ENCODE measurements around the gene MS4A3. TPM values are rescaled to one million over a fixed set of nuclear protein-coding genes. Genes with fewer than 3 reads are reported as not detected.

The MS4A3 gene
- total RNA-seq, 4 donors from 2014 or later, result not detected

DNA sequence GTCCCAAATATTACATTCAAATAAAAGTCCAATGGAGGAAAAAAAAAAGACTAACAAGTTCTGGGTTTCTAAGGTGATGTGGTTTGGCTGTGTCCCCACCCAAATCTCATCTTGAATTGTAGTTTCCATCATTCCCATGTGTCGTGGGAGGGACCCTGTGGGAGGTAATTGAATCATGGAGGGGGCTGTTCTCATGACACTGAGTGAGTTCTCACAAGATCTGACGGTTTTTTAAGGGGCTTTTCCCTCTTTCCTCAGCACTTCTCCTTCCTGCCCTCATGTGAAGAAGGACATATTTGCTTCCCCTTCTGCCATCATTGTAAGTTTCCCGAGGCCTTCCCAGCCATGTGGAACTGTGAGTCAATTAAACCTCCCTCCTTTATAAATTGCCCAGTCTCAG is 24.1 kb downstream of the MS4A3 start:
- no peaks in the 10 kb centered on the region for H3K36me3 ChIP-seq
- no peak overlapping the region for H3K4me3 ChIP-seq
- H3K27me3 ChIP-seq, result no peaks in the 10 kb centered on the region
- no peaks in the 10 kb centered on the region for H3K4me1 ChIP-seq
- H3K27ac ChIP-seq, result no peak overlapping the region
- H3K9me3 ChIP-seq, result no peaks in the 10 kb centered on the region
- DNase-seq, result no peak
- TF ChIP-seq, protein P1, sequence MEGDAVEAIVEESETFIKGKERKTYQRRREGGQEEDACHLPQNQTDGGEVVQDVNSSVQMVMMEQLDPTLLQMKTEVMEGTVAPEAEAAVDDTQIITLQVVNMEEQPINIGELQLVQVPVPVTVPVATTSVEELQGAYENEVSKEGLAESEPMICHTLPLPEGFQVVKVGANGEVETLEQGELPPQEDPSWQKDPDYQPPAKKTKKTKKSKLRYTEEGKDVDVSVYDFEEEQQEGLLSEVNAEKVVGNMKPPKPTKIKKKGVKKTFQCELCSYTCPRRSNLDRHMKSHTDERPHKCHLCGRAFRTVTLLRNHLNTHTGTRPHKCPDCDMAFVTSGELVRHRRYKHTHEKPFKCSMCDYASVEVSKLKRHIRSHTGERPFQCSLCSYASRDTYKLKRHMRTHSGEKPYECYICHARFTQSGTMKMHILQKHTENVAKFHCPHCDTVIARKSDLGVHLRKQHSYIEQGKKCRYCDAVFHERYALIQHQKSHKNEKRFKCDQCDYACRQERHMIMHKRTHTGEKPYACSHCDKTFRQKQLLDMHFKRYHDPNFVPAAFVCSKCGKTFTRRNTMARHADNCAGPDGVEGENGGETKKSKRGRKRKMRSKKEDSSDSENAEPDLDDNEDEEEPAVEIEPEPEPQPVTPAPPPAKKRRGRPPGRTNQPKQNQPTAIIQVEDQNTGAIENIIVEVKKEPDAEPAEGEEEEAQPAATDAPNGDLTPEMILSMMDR (IDR thresholded peaks at IDR 0.05), result no peak
- no peak for TF ChIP-seq POLR2A (IDR thresholded peaks at IDR 0.05)
- intact Hi-C loops (cut with DNase I; ENCODE audit: low total_unique reads), result no loop called here

DNA sequence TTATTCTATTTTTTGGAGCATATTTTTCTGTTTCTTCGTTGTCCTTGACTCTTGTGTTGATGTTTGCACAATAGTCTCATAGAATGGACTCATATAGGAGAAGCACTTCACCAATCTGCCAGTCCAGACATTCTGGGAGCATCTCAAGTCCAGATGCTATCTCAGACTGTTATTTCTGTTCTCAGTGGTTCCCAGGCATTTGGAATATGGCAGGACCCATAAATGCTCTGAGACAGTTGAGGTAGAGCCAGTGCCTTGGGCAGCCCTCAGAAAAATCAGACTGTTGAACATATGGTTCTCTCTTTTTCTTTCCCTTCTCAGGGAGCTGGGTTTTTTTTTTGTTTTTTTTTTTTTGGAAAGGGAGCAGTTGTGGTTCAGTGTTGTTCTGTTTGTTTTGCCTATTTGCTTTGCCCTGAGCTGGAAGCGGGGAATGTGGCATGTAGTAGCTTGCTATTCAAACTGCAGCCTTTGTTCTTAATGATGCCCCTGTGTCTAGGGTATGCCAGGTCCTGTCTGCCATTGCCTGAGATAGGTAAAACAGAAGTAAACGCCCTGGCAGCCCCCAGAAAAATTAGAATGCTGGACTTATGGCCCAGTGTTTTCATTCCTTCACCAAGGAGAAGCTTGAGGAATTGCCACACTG is 28.3 kb downstream of the MS4A3 start:
- TF ChIP-seq, protein P1 (IDR thresholded peaks at IDR 0.05), result no peak
- TF ChIP-seq POLR2A (IDR thresholded peaks at IDR 0.05), result no peak
- Histone ChIP-seq H3K27ac (no peak overlapping the region), H3K36me3 (no peaks in the 10 kb centered on the region), H3K27me3 (no peaks in the 10 kb centered on the region), H3K9me3 (no peaks in the 10 kb centered on the region), H3K4me3 (no peak overlapping the region), H3K4me1 (no peaks in the 10 kb centered on the region)
- intact Hi-C loops (cut with DNase I; ENCODE audit: low total_unique reads), result no loop called here
- no peak for DNase-seq

GRCh38 chr11:60085909-60086308 is 29.4 kb downstream of the MS4A3 start:
- Histone ChIP-seq H3K9me3 (no peaks in the 10 kb centered on the region), H3K36me3 (no peaks in the 10 kb centered on the region), H3K4me1 (no peaks in the 10 kb centered on the region), H3K27ac (no peak overlapping the region), H3K4me3 (no peak overlapping the region), H3K27me3 (no peaks in the 10 kb centered on the region)
- intact Hi-C loops (cut with DNase I; ENCODE audit: low total_unique reads), result no loop called here
- DNase-seq, result no peak
- TF ChIP-seq, protein P1 (IDR thresholded peaks at IDR 0.05), result no peak
- TF ChIP-seq POLR2A (IDR thresholded peaks at IDR 0.05), result no peak

DNA sequence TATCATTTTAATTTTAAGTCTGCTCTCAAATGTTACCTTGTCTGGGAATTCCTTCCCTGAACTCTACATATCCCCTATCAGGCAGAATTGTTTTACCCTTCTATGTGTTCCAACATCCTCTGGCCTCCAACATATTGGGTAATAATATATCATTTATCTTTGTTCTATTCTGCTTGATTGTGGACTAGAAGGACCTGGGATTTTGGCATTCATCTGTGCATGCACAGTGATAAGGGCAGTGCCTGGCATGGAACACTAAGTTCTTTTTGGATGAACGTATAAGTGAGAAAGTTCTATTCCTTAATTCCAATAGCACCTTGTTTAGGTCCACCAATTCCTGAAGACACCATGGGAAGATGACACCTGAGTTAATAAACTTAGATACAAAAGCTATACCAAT is 30.8 kb downstream of the MS4A3 start:
- H3K4me3 ChIP-seq, result no peak overlapping the region
- no peaks in the 10 kb centered on the region for H3K27me3 ChIP-seq
- no peak for TF ChIP-seq POLR2A (IDR thresholded peaks at IDR 0.05)
- TF ChIP-seq, protein P1 (IDR thresholded peaks at IDR 0.05), result no peak
- no peak overlapping the region for H3K27ac ChIP-seq
- no peaks in the 10 kb centered on the region for H3K9me3 ChIP-seq
- intact Hi-C loops (cut with DNase I; ENCODE audit: low total_unique reads), result no loop called here
- no peaks in the 10 kb centered on the region for H3K4me1 ChIP-seq
- no peak for DNase-seq
- no peaks in the 10 kb centered on the region for H3K36me3 ChIP-seq

GRCh38 chr11:60088364-60088763 is 31.9 kb downstream of the MS4A3 start, which contains the start of gene MS4A2:
MS4A2 (plus strand) TSS chr11:60088664; CDS start chr11:60088766, 102 bp downstream.
- H3K27me3 ChIP-seq, result no peaks in the 10 kb centered on the region
- H3K36me3 ChIP-seq, result no peaks in the 10 kb centered on the region
- H3K27ac ChIP-seq, result no peak within 1 kb of the TSS
- intact Hi-C loops (cut with DNase I; ENCODE audit: low total_unique reads), result no loop called here
- H3K9me3 ChIP-seq, result no peaks in the 10 kb centered on the region
- H3K4me1 ChIP-seq, result no peaks in the 10 kb centered on the region
- H3K4me3 ChIP-seq, result no peak within 1 kb of the TSS
- no peak for TF ChIP-seq POLR2A (IDR thresholded peaks at IDR 0.05)
- TF ChIP-seq, protein P1 (IDR thresholded peaks at IDR 0.05), result no peak
- DNase-seq, result no peak
